ENCODE measurements around the gene LZTS3.
"Not testable (repeated sequence)": the region's sequence is repeated elsewhere in the genome, so short reads cannot be mapped to it uniquely, and the experiment has no call there.

Gene LZTS3

DNA sequence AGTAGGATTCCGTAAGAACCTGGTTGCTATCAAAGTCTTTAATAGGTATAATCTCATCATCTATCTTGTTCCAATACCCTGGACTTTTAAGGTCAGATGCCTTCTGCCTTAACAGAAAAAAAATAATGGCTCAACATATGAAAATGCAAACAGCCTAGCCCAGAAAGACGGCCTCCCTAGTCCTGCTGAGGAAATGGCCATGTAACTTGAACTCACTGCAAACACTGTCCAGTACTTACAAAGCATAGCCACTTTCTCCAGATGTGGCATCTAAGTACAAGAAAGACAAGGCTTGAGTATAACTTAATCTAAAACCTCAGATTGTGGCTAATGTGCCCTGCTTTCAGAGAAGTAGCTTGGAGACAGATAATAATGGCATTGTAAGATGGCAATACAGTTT, 40.2 kb downstream of the LZTS3 start:
- DNase-seq: no peak

DNA sequence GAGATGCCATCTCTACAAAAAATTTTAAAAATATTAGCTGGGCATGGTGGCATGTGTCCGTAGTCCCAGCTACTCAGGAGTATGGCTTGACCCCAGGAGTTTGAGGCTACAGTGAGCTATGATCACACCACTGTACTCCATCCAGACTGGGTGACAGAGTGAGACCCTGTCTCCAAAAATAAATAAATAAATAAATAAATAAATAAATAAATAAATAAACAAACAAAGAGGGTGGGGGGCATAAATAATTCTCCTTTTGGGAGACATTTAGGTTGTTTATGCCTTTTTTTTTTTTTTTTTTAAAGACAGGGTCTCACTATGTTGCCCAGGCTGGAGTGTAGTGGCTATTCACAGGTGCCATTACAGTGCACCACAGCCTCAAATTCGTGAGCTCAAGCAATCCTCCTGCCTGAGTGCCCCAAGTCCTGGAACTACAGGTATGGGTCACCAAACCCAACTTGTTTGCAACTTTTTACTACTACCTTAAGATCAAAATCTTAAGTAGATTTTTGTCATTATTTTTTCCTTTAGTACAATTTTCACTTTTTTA, 43.2 kb downstream of the LZTS3 start:
- no peak for DNase-seq

DNA sequence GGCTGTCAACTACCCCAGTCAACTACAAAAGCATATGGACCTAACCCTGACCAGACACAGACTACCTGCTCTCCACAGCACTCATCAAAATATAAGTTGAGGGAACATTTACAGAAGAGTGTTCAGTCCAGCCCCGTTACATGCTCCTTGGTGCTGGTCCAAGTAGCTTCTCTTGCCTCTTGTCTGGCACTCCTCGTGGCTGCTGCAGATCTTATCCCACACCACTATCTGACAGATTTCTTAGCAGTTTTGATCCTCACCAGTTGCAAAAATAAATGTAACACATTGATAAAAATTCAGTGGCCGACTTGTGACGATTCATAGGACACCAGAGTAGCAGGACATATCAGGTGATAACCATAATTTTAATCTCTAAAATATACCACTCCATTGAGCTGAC, 44.3 kb downstream of the LZTS3 start:
- DNase-seq: no peak

DNA sequence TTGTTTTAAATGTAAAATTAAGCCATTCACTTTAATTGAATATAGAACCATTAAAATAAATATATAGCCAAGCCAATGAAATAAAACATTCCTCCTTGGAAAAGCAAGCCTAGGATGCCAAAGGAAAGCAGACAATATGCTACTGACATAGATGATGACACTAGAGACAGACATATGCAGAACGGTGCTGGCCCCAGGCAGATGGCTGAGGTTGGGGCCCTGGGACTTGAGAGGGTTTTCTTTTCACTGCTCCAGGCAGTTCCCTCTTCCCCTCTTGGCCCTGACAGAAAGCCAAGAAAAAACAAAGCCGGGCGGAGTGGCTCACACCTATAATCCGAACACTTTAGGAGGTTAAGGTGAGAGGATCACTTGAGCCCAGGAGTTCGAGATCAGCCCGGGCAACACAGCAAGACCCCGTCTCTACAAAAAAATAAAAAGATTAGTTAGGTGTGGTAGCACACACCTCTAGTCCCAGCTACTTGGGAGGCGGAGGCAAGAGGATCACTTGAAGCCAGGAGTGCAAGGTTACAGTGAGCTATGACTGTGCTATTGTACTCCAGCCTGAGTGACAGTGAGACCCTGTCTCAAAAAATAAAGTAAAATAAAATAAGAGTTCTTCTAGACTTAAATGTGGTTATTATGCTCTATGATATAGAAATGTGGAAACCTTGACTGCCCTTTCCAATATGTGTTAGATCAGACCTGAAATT, 44.9 kb downstream of the LZTS3 start:
- no peak for DNase-seq

DNA sequence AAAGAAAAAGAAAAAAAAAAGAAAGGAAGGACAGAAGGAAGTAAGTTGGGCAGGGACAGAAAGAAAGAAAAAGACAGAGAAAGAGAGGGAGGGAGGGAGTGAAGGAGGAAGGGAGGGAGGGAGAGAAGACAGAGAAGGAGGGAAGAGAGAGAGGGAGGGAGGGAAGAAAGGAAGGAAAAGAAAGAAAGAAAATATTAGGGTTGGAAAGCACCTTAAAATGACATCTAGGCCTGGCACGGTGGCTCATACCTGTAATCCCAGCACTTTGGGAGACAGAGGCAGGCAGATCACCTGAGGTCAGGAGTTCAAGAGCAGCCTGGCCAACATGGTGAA, 46.9 kb downstream of the LZTS3 start:
- no peak for DNase-seq

DNA sequence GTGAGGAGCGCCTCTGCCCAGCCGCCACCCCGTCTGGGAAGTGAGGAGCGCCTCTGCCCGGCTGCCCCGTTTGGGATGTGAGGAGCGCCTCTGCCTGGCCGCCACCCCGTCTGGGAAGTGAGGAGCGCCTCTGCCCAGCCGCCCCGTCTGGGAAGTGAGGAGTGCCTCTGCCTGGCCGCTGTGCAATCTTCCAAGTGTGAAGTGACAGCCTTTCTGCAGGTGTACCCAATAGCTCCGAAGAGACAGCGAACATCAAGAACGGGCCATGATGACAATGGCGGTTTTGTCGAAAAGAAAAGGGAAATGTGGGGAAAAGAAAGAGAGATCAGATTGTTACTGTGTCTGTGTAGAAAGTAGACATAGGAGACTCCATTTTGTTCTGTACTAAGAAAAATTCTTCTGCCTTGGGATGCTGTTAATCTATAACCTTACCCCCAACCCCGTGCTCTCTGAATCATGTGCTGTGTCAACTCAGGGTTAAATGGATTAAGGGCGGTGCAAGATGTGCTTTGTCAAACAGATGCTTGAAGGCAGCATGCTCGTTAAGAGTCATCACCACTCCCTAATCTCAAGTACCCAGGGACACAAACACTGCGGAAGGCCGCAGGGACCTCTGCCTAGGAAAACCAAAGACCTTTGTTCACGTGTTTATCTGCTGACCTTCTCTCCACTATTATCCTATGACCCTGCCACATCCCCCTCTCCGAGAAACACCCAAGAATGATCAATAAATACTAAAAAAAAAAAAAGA, 47.4 kb downstream of the LZTS3 start:
- not testable (repeated sequence) for DNase-seq

GRCh38 chr20:3124773-3125560, 48.4 kb downstream of the LZTS3 start:
- DNase-seq: not testable (repeated sequence)

- not testable (repeated sequence) for DNase-seq
Measured at GRCh38 chr20:3124163-3124562, 49.2 kb downstream of the LZTS3 start.

DNA sequence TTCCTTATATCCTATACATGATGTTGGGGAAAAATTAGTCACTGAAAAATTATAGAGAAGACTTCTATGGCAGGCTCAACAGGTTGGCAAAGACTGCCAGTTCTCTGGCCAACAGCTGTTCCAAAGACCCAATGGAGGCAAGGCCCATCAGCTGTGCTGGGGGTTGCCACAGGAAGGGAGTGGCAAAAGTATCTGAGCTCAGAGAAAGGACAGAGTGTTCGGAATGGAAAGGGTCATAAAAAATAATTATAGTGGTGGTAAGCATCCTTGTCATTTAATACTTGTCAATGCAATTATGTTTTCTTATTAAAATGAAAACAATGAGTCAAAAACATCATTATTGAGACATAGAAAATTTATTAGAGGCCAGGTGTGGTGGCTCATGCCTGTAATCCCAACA, 49.8 kb downstream of the LZTS3 start:
- DNase-seq: no peak

- DNase-seq: no peak
Measured at GRCh38 chr20:3121955-3122610, 51.3 kb downstream of the LZTS3 start.

DNA sequence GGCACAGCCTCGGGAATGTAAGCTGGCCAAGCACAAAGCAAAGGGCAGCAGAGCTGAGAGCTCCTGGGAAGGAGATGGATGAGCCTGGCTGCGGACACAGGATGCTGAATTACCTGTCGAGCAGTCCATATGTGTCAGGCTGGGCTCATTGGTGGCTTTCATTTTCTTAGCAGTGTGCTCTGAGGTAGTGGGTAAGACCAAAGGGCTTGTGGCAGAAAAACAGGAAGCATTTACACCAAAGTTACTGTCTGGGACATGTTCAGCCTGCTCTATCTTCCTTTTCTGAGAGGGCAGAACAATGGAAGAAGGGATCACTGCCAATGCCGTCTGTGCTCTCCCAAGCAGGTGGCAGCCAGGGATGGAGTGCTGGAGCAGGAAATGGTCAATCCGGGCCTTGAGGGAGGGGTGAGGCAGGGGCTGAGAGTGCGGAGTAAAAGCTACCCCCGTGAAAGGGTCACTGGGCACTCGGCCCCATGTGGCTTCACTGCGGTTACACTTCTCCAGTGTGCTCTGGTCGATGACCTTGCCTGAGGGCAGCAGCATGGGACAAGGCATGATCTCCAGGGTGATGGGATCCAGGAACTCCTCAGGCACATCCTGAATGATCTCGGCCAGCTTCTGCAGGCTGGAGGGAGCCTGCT, 52.0 kb downstream of the LZTS3 start:
- no peak for DNase-seq

DNA sequence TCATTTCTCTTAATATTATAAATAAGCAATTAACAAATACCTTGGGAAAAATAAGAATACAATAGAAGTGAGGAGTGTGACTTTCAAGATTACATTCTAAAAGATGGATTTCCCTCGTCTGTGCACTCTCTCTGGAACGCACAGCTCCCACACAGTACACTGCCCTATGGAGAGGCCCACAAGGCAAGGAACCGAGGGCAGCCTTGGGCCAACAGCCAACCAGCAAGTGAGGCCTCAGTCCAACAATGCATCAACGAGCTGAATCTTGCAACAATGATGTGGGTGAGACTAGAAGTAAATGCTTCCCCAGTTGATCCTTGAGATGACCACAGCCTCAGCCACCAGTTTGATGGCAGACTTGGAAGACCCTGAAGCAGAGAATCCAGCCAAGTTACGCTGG, 54.3 kb downstream of the LZTS3 start:
- DNase-seq: no peak

DNA sequence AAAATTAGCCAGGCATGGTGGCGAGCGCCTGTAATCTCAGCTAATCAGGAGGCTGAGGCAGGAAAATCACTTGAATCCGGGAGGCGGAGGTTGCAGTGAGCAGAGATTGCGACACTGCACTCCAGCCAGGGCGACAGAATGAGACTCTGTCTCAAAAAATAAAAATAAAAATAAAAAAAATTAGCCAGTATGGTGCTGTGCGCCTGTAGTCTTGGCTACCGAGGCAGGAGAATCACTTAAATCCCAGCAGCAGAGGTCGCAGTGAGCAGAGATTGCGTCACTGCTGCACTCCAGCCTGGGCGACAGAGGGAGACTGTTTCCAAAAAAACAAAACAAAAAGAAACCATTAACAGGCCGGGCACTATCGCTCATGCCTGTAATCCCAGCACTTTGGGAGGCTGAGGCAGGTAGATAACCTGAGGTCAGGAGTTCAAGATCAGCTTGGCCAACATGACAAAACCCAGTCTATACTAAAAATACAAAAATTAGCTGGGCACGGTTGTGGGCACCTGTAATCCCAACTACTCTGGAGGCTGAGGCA, 55.4 kb downstream of the LZTS3 start:
- DNase-seq: not testable (repeated sequence)

GRCh38 chr20:3116341-3116740, 57.0 kb downstream of the LZTS3 start:
- no peak for DNase-seq

DNA sequence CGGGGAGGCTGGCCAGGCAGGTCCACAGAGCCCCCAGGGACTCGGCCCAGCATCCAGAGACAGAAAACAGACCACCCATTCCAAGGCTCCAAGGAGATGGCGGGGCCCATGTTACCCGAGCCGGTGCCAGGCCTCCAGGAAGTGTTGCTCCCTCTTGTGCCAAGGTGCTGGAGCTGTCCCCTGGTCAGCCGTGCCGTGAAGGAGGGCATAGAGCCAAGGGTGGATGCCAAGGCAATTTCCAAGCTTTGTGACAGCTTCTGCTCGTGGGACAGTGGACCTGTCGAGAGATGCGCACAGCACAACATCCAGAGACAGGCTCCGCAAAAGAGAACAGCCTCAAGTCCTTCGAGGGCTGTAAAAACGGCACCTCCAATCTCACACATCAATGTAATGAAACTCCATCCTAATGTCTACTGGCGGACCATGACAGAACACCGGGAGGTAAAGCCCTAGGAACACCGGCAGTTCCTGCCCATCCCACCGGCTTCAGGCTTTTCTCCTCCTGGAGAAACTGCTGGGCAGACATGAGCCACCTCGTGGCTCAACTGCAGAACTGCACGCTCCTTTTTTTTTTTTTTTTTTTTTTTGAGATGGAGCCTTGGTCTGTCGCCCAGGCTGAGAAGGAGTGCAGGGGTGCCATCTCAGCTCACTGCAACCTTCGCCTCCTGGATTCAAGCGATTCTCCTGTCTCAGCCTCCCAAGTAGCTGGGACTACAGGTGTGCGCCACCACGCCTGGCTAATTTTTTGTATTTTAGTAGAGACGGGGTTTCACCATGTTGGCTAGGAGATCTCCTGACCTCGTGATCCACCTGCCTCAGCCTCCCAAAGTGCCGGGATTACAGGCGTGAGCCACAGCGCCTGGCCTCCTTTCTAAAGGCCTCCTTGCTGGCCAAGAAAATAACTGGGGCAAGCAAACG, 57.9 kb downstream of the LZTS3 start:
- DNase-seq: no peak
